ENCODE data around the gene SGSM2. TPM values are rescaled to one million over a fixed set of nuclear protein-coding genes. Genes with fewer than 3 reads are reported as not detected.

SGSM2 gene
- total RNA-seq, 1 experiment from 2014 or later: 65.6 TPM

GRCh38 chr17:2365132-2365531 lies 27.8 kb downstream of the SGSM2 start:
- ChIA-PET CTCF (no interaction called here), POLR2A (no interaction called here)
- H3K9me3 ChIP-seq: no peaks in the 10 kb centered on the region
- no peaks in the 10 kb centered on the region for H3K4me1 ChIP-seq
- Mint-ChIP-seq H3K36me3 (ENCODE audit: insufficient read depth, unreplicated experiment) (peaks cover 23% of the 10 kb centered on the region), H3K4me1 (ENCODE audit: low read depth, unreplicated experiment) (no peaks in the 10 kb centered on the region), H3K4me3 (ENCODE audit: unreplicated experiment) (no peak overlapping the region), H3K27ac (ENCODE audit: unreplicated experiment) (no peak overlapping the region), H3K9me3 (ENCODE audit: unreplicated experiment) (no peaks in the 10 kb centered on the region), H3K27me3 (ENCODE audit: insufficient read depth, unreplicated experiment) (no peaks in the 10 kb centered on the region)
- no peaks in the 10 kb centered on the region for H3K36me3 ChIP-seq (ENCODE audit: control insufficient read depth, insufficient read depth, low read length)
- no peak for TF ChIP-seq CTCF (IDR thresholded peaks at IDR 0.05; ENCODE audit: insufficient read depth in 1 of 2, low read depth in 1 of 2, low read length in 1 of 2, severe bottlenecking in 1 of 2, unreplicated experiment in 1 of 2)
- no TSS peak for BruUV-seq (replicated peaks)
- H3K4me3 ChIP-seq (ENCODE audit: low read depth, low read length): no peak overlapping the region
- no peaks in the 10 kb centered on the region for H3K27me3 ChIP-seq (replicated peaks; ENCODE audit: control insufficient read depth, insufficient read depth, low read length)
- DNase-seq: no peak
- intact Hi-C loops (cut with micrococcal nuclease; ENCODE audit: unreplicated experiment): no loop called here

GRCh38 chr17:2366747-2367494 lies 29.6 kb downstream of the SGSM2 start:
- ChIA-PET CTCF (interaction anchor here (0.5 to 5.9 kb wide), 2 partner anchors 16 to 17 kb away, joined by 4 to 22 read pairs; no protein-coding TSS in a partner anchor), POLR2A (interaction anchor here (0.5 kb wide), 1 partner anchor 25 kb away, joined by 3 read pairs; no protein-coding TSS in a partner anchor)
- no peak overlapping the region for H3K4me3 Mint-ChIP-seq (ENCODE audit: unreplicated experiment)
- intact Hi-C loops (cut with micrococcal nuclease; ENCODE audit: unreplicated experiment): no loop called here
- peak; percentile 26 to 29 for TF ChIP-seq CTCF (IDR thresholded peaks at IDR 0.05; ENCODE audit: insufficient read depth in 1 of 2, low read depth in 1 of 2, low read length in 1 of 2, severe bottlenecking in 1 of 2, unreplicated experiment in 1 of 2)
- no peaks in the 10 kb centered on the region for H3K27me3 ChIP-seq (replicated peaks; ENCODE audit: control insufficient read depth, insufficient read depth, low read length)
- no peaks in the 10 kb centered on the region for H3K4me1 Mint-ChIP-seq (ENCODE audit: low read depth, unreplicated experiment)
- peaks cover 22% of the 10 kb centered on the region for H3K36me3 Mint-ChIP-seq (ENCODE audit: insufficient read depth, unreplicated experiment)
- BruUV-seq (replicated peaks): no TSS peak
- no peaks in the 10 kb centered on the region for H3K4me1 ChIP-seq
- no peaks in the 10 kb centered on the region for H3K27me3 Mint-ChIP-seq (ENCODE audit: insufficient read depth, unreplicated experiment)
- no peaks in the 10 kb centered on the region for H3K9me3 ChIP-seq
- H3K27ac Mint-ChIP-seq (ENCODE audit: unreplicated experiment): no peak overlapping the region
- H3K4me3 ChIP-seq (ENCODE audit: low read depth, low read length): no peak overlapping the region
- no peaks in the 10 kb centered on the region for H3K36me3 ChIP-seq (ENCODE audit: control insufficient read depth, insufficient read depth, low read length)
- H3K9me3 Mint-ChIP-seq (ENCODE audit: unreplicated experiment): no peaks in the 10 kb centered on the region
- peak in 1 of 2 experiments; percentile 45 for DNase-seq

- Histone ChIP-seq H3K36me3 (ENCODE audit: control insufficient read depth, insufficient read depth, low read length) (no peaks in the 10 kb centered on the region), H3K27me3 (replicated peaks; ENCODE audit: control insufficient read depth, insufficient read depth, low read length) (no peaks in the 10 kb centered on the region), H3K9me3 (no peaks in the 10 kb centered on the region), H3K4me3 (ENCODE audit: low read depth, low read length) (no peak overlapping the region), H3K4me1 (no peaks in the 10 kb centered on the region)
- TF ChIP-seq CTCF (IDR thresholded peaks at IDR 0.05; ENCODE audit: insufficient read depth in 1 of 2, low read depth in 1 of 2, low read length in 1 of 2, severe bottlenecking in 1 of 2, unreplicated experiment in 1 of 2): no peak
- Mint-ChIP-seq H3K27me3 (ENCODE audit: insufficient read depth, unreplicated experiment) (no peaks in the 10 kb centered on the region), H3K9me3 (ENCODE audit: unreplicated experiment) (no peaks in the 10 kb centered on the region), H3K4me3 (ENCODE audit: unreplicated experiment) (no peak overlapping the region), H3K36me3 (ENCODE audit: insufficient read depth, unreplicated experiment) (peaks cover 25% of the 10 kb centered on the region), H3K27ac (ENCODE audit: unreplicated experiment) (no peak overlapping the region), H3K4me1 (ENCODE audit: low read depth, unreplicated experiment) (no peaks in the 10 kb centered on the region)
- no peak for DNase-seq
- intact Hi-C loops (cut with micrococcal nuclease; ENCODE audit: unreplicated experiment): no loop called here
- BruUV-seq (replicated peaks): no TSS peak
- ChIA-PET CTCF (interaction anchor here (0.6 to 5.9 kb wide), 3 partner anchors 14 to 604 kb away, joined by 6 to 22 read pairs (median 11); no protein-coding TSS in a partner anchor), POLR2A (no interaction called here)
These were observed 31.1 kb downstream of the SGSM2 start for GRCh38 chr17:2368359-2368758.
